PC-9 (cell line): ENCODE measurements around the gene GAN. TPM values are rescaled to one million over a fixed set of nuclear protein-coding genes. Genes with fewer than 3 reads are reported as not detected.
"Not testable (repeated sequence)": the region's sequence is repeated elsewhere in the genome, so short reads cannot be mapped to it uniquely, and the experiment has no call there.

Source experiments
- BruUV-seq: library from RNA; stranded (reverse); fragments of 400-500 nt; replicated peaks from 2 replicates; lab custom pipeline; 2021; lab: Mats Ljungman, UMichigan
- CTCF ChIA-PET: fragments of 300-600 bp; sonication (Branson Sonifier 250); formaldehyde crosslinking; loops from one replicate; lab custom pipeline; 2022; ENCODE audit warnings: antibody characterized with exemption; lab: Charles Lee
- POLR2A ChIA-PET: fragments of 300-600 bp; sonication (Branson Sonifier 250); formaldehyde crosslinking; loops from one replicate; lab custom pipeline; 2022; ENCODE audit warnings: antibody characterized with exemption; ENCODE audit not compliant: unreplicated experiment; lab: Charles Lee
- DNase-seq, 2 experiments: peaks; one replicate each; pipeline versions ENCODE4 v3.0.0 to v3.0.0-alpha.2; 2015 to 2022; ENCODE audit warnings: mixed read lengths in 1 of 2
- H2AFZ ChIP-seq: fragments of 200-600 bp; sonication (generic); 2 replicates; pipeline ENCODE4 v1.8.1; 2017; ENCODE audit warnings: antibody characterized with exemption
- H3F3A ChIP-seq: fragments of 200-600 bp; sonication (generic); 2 replicates; pipeline ENCODE4 v1.8.1; 2017; ENCODE audit warnings: antibody characterized with exemption, mild to moderate bottlenecking, low read depth; ENCODE audit not compliant: insufficient read depth
- H3K27ac ChIP-seq: fragments of 200-600 bp; sonication (generic); 2 replicates; pipeline ENCODE4 v1.6.1; 2016; ENCODE audit warnings: mixed run types
- H3K27me3 ChIP-seq: fragments of 200-600 bp; sonication (generic); 2 replicates; pipeline ENCODE4 v1.6.1; 2016; ENCODE audit warnings: low read depth, mixed run types; ENCODE audit not compliant: insufficient read depth
- H3K36me3 ChIP-seq: fragments of 200-600 bp; sonication (generic); 2 replicates; pipeline ENCODE4 v1.6.1; 2016; ENCODE audit warnings: low read depth, mixed run types
- H3K4me1 ChIP-seq: fragments of 200-600 bp; sonication (generic); replicated peaks from 2 replicates; pipeline ENCODE4 v1.6.1; 2016; ENCODE audit warnings: mixed run types; ENCODE audit not compliant: insufficient read depth
- H3K4me2 ChIP-seq: fragments of 200-600 bp; sonication (generic); 2 replicates; pipeline ENCODE4 v1.6.1; 2017; ENCODE audit warnings: mixed run types
- H3K4me3 ChIP-seq: fragments of 200-600 bp; sonication (generic); 2 replicates; pipeline ENCODE4 v1.6.1; 2016; ENCODE audit warnings: mixed run types
- H3K79me2 ChIP-seq: fragments of 200-600 bp; sonication (generic); 2 replicates; pipeline ENCODE4 v1.6.1; 2017; ENCODE audit warnings: low read depth, mixed run types
- H3K9me2 ChIP-seq: fragments of 200-600 bp; sonication (generic); 2 replicates; pipeline ENCODE4 v1.8.1; 2017; ENCODE audit warnings: mild to moderate bottlenecking; ENCODE audit not compliant: insufficient read depth
- H3K9me3 ChIP-seq: fragments of 200-600 bp; sonication (generic); 2 replicates; pipeline ENCODE4 v1.8.1; 2016; ENCODE audit warnings: low read depth; ENCODE audit not compliant: insufficient read depth
- H4K20me1 ChIP-seq: fragments of 200-600 bp; sonication (generic); 2 replicates; pipeline ENCODE4 v1.8.1; 2017; ENCODE audit not compliant: insufficient read depth
- EZH2 ChIP-seq: fragments of 200-600 bp; sonication (generic); IDR thresholded peaks from 2 replicates; pipeline ENCODE4 v1.8.0; 2017; ENCODE audit warnings: antibody characterized with exemption, low read depth
- intact Hi-C: fragments of 100-400 bp; cut with micrococcal nuclease; formaldehyde crosslinking; loops from one replicate; pipeline ENCODE4 v1.10.0; 2022; ENCODE audit not compliant: unreplicated experiment
- total RNA-seq: library from RNA; stranded (reverse); gene quantifications from 2 replicates; pipeline ENCODE4 v1.2.3, GENCODE V29; 2021
- TF ChIP-seq, protein P1 (sequence below): fragments of 200-600 bp; sonication (generic); conservative IDR thresholded peaks from 2 replicates; pipeline ENCODE4 v1.6.1; 2017; ENCODE audit warnings: mixed run types, antibody characterized with exemption, mild to moderate bottlenecking, moderate library complexity

Gene GAN
- total RNA-seq, 1 experiment from 2014 or later = 11.9 TPM

GRCh38 chr16:81403601-81404391 lies 89.0 kb downstream of the GAN start:
- TF ChIP-seq, protein P1, sequence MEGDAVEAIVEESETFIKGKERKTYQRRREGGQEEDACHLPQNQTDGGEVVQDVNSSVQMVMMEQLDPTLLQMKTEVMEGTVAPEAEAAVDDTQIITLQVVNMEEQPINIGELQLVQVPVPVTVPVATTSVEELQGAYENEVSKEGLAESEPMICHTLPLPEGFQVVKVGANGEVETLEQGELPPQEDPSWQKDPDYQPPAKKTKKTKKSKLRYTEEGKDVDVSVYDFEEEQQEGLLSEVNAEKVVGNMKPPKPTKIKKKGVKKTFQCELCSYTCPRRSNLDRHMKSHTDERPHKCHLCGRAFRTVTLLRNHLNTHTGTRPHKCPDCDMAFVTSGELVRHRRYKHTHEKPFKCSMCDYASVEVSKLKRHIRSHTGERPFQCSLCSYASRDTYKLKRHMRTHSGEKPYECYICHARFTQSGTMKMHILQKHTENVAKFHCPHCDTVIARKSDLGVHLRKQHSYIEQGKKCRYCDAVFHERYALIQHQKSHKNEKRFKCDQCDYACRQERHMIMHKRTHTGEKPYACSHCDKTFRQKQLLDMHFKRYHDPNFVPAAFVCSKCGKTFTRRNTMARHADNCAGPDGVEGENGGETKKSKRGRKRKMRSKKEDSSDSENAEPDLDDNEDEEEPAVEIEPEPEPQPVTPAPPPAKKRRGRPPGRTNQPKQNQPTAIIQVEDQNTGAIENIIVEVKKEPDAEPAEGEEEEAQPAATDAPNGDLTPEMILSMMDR = peak; percentile 91
- no peak for TF ChIP-seq EZH2
- ChIA-PET CTCF (interaction anchor here (0.6 to 0.8 kb wide), 4 partner anchors 82 to 293 kb away, joined by 4 to 11 read pairs (median 5); no protein-coding TSS in a partner anchor), POLR2A (interaction anchor here (0.6 kb wide), 1 partner anchor 137 kb away, joined by 4 read pairs; no protein-coding TSS in a partner anchor)
- Histone ChIP-seq H3K9me3 (no peaks in the 10 kb centered on the region), H3K27ac (no peak overlapping the region), H3K27me3 (no peaks in the 10 kb centered on the region), H3K4me2 (peak overlapping the region; percentile 69), H3K4me1 (peaks cover 50% of the 10 kb centered on the region), H4K20me1 (no peaks in the 10 kb centered on the region), H3K4me3 (no peak overlapping the region; the same call in 1 of the 2 replicates), H2AFZ (peak overlapping the region; percentile 56; the same call in 1 of the 2 replicates), H3K36me3 (no peaks in the 10 kb centered on the region), H3K79me2 (peaks cover 9% of the 10 kb centered on the region; the same call in 1 of the 2 replicates), H3K9me2 (no peaks in the 10 kb centered on the region), H3F3A (peaks cover 28% of the 10 kb centered on the region)
- BruUV-seq = no TSS peak
- intact Hi-C loops = loop anchor here (1.0 to 5.0 kb wide), 4 partner anchors 110 to 320 kb away; no protein-coding TSS in a partner anchor
- DNase-seq = peak; percentile 80 to 94

- not testable (repeated sequence) for H2AFZ ChIP-seq, H3K79me2 ChIP-seq, DNase-seq, H3K36me3 ChIP-seq, H3K27me3 ChIP-seq, H3K9me2 ChIP-seq, H3K9me3 ChIP-seq, H4K20me1 ChIP-seq, BruUV-seq
- peak overlapping the region; percentile 66 for H3K4me2 ChIP-seq
- H3K27ac ChIP-seq = peak overlapping the region; percentile 96
- POLR2A ChIA-PET = interaction anchor here (0.9 kb wide), 1 partner anchor 122 kb away, joined by 4 read pairs; no protein-coding TSS in a partner anchor
- 0 out of 2 replicates have a peak overlapping the region, but pooled peaks have one; percentile 10 for H3K4me3 ChIP-seq
- H3K4me1 ChIP-seq = peaks cover 50% of the 10 kb centered on the region
- peaks cover 28% of the 10 kb centered on the region for H3F3A ChIP-seq
- intact Hi-C loops = loop anchor here (1.0 kb wide), 3 partner anchors 176 to 228 kb away; no protein-coding TSS in a partner anchor
- CTCF ChIA-PET = interaction anchor here (0.8 kb wide), 1 partner anchor 218 kb away, joined by 3 read pairs; no protein-coding TSS in a partner anchor
Observed at GRCh38 chr16:81405002-81405401, 90.2 kb downstream of the GAN start.

DNA sequence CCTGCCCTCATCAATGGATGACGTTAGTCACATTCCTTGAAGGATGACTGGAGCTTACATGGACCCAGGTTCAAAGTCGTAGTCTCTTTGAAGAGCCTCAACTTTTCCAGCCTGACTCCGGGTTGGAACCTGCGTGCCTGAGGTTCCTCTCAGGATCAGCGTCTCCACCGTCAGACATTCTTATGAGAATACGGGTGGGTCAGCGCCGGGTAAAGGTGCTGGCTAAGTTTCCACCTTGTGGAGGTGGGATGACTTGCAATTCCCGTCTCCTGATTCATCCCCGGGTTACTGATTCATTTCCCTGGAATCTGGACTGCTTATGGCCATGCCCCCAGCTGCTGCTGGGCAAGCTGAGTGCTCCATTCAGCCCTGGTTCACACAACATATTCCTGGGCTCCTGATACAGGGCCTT lies 90.9 kb downstream of the GAN start:
- H3K79me2 ChIP-seq = peaks cover 9% of the 10 kb centered on the region; the same call in 1 of the 2 replicates
- no TSS peak for BruUV-seq
- CTCF ChIA-PET = interaction anchor here (0.8 kb wide), 1 partner anchor 217 kb away, joined by 3 read pairs; no protein-coding TSS in a partner anchor
- H3F3A ChIP-seq = peaks cover 27% of the 10 kb centered on the region
- H3K27me3 ChIP-seq = no peaks in the 10 kb centered on the region
- H3K4me2 ChIP-seq = peak overlapping the region; percentile 66
- H4K20me1 ChIP-seq = no peaks in the 10 kb centered on the region
- H3K4me3 ChIP-seq = peak overlapping the region; percentile 10; the same call in 1 of the 2 replicates
- DNase-seq = peak; percentile 90 to 98
- H3K27ac ChIP-seq = peak overlapping the region; percentile 96
- H3K4me1 ChIP-seq = peaks cover 49% of the 10 kb centered on the region
- H2AFZ ChIP-seq = no peak overlapping the region; the same call in 1 of the 2 replicates
- H3K36me3 ChIP-seq = no peaks in the 10 kb centered on the region
- POLR2A ChIA-PET = interaction anchor here (0.9 kb wide), 1 partner anchor 121 kb away, joined by 4 read pairs; no protein-coding TSS in a partner anchor
- no peak for TF ChIP-seq EZH2
- TF ChIP-seq, protein P1 = no peak; the same call in 1 of the 2 replicates
- intact Hi-C loops = loop anchor here (1.0 to 2.0 kb wide), 4 partner anchors 117 to 228 kb away; no protein-coding TSS in a partner anchor
- H3K9me2 ChIP-seq = no peaks in the 10 kb centered on the region
- no peaks in the 10 kb centered on the region for H3K9me3 ChIP-seq
